Panc1 (cell line): ENCODE results near the gene SLCO4A1.

Experiments
- POLR2AphosphoS5 ChIP-seq: IDR thresholded peaks from 2 replicates; pipeline ENCODE4 v1.6.1; 2012; ENCODE audit warnings: mild to moderate bottlenecking, low read depth, low read length, moderate library complexity
- SIN3A ChIP-seq: IDR thresholded peaks from 2 replicates; pipeline ENCODE4 v1.6.1; 2012; ENCODE audit warnings: low read depth, mild to moderate bottlenecking, low read length, moderate library complexity, borderline replicate concordance; ENCODE audit not compliant: insufficient read depth
- TCF7L2 ChIP-seq: IDR thresholded peaks from 2 replicates; pipeline ENCODE4 v1.6.1; 2011; ENCODE audit warnings: mild to moderate bottlenecking, low read depth, low read length, inconsistent platforms
- TF ChIP-seq, protein P1 (sequence below): fragments of 450-650 bp; IDR thresholded peaks from 2 replicates; pipeline ENCODE4 v1.5.1; 2017; ENCODE audit warnings: mild to moderate bottlenecking
- TF ChIP-seq, protein P2 (sequence below), 2 experiments: IDR thresholded peaks; 2 replicates each; pipeline ENCODE4 v1.6.1; 2011 to 2012; ENCODE audit warnings: low read depth in 2 of 2, control low read depth in 1 of 2, low read length in 1 of 2, mild to moderate bottlenecking in 1 of 2, moderate library complexity in 1 of 2; ENCODE audit not compliant: insufficient read depth in 1 of 2

DNA sequence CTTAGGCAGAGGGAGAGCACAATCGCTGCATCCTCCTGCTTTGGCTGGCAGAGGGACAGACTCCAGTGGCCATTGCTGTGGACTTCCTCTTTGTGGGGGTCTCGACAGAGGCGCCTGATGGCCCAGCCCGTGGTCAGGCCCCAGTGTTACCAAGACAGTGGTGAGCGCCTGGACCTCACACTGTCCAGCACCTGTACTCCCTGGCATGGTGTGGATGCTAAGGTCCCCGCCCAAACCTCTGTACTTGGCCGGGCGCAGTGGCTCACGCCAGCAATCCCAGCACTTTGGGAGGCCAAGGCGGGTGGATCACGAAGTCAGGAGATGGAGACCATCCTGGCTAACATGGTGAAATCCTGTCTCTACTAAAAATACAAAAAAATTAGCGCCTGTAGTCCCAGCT, 64.0 kb downstream of the SLCO4A1 start:
- TF ChIP-seq, protein P1, sequence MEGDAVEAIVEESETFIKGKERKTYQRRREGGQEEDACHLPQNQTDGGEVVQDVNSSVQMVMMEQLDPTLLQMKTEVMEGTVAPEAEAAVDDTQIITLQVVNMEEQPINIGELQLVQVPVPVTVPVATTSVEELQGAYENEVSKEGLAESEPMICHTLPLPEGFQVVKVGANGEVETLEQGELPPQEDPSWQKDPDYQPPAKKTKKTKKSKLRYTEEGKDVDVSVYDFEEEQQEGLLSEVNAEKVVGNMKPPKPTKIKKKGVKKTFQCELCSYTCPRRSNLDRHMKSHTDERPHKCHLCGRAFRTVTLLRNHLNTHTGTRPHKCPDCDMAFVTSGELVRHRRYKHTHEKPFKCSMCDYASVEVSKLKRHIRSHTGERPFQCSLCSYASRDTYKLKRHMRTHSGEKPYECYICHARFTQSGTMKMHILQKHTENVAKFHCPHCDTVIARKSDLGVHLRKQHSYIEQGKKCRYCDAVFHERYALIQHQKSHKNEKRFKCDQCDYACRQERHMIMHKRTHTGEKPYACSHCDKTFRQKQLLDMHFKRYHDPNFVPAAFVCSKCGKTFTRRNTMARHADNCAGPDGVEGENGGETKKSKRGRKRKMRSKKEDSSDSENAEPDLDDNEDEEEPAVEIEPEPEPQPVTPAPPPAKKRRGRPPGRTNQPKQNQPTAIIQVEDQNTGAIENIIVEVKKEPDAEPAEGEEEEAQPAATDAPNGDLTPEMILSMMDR, result no peak
- TF ChIP-seq, protein P2, sequence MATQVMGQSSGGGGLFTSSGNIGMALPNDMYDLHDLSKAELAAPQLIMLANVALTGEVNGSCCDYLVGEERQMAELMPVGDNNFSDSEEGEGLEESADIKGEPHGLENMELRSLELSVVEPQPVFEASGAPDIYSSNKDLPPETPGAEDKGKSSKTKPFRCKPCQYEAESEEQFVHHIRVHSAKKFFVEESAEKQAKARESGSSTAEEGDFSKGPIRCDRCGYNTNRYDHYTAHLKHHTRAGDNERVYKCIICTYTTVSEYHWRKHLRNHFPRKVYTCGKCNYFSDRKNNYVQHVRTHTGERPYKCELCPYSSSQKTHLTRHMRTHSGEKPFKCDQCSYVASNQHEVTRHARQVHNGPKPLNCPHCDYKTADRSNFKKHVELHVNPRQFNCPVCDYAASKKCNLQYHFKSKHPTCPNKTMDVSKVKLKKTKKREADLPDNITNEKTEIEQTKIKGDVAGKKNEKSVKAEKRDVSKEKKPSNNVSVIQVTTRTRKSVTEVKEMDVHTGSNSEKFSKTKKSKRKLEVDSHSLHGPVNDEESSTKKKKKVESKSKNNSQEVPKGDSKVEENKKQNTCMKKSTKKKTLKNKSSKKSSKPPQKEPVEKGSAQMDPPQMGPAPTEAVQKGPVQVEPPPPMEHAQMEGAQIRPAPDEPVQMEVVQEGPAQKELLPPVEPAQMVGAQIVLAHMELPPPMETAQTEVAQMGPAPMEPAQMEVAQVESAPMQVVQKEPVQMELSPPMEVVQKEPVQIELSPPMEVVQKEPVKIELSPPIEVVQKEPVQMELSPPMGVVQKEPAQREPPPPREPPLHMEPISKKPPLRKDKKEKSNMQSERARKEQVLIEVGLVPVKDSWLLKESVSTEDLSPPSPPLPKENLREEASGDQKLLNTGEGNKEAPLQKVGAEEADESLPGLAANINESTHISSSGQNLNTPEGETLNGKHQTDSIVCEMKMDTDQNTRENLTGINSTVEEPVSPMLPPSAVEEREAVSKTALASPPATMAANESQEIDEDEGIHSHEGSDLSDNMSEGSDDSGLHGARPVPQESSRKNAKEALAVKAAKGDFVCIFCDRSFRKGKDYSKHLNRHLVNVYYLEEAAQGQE (IDR thresholded peaks at IDR 0.05; ENCODE audit: insufficient read depth in 1 of 2, low read depth in 2 of 2, low read length in 1 of 2), result no peak
- no peak for TF ChIP-seq POLR2AphosphoS5
- TF ChIP-seq TCF7L2, result no peak
- TF ChIP-seq SIN3A, result no peak
